HEK293 (cell line): ENCODE measurements around the gene ADAMTS4.

Experiments used
- CTCF ChIA-PET: fragments of 350-600 bp; formaldehyde crosslinking; extraction: SDS; loops from one replicate; lab custom pipeline; 2021; ENCODE audit warnings: antibody characterized with exemption; lab: Yijun Ruan, JAX
- POLR2A ChIA-PET: fragments of 300-600 bp; formaldehyde crosslinking; extraction: SDS; loops from one replicate; lab custom pipeline; 2020; ENCODE audit warnings: antibody characterized with exemption, inconsistent platforms; lab: Yijun Ruan, JAX
- H3K27ac ChIP-seq: fragments of 200-500 bp; sonication (Bioruptor generic); 2 replicates; pipeline ENCODE4 v1.5.1; 2014; ENCODE audit warnings: low read depth, low read length, control low read depth, inconsistent platforms; ENCODE audit errors: extremely low read depth
- H3K36me3 ChIP-seq, 2 experiments: fragments of 200-500 bp in 1 of 2; sonication (Bioruptor generic) in 1 of 2; 1 replicate in 1 of 2; 2 replicates in 1 of 2; pipeline ENCODE4 v1.5.1; 2014 to 2017; ENCODE audit warnings: inconsistent platforms in 2 of 2, low read length in 2 of 2; ENCODE audit not compliant: control insufficient read depth in 2 of 2, insufficient read depth in 1 of 2
- H3K4me1 ChIP-seq: fragments of 200-500 bp; sonication (Bioruptor generic); 2 replicates; pipeline ENCODE4 v1.5.1; 2014; ENCODE audit warnings: mild to moderate bottlenecking, low read length, inconsistent platforms; ENCODE audit not compliant: control insufficient read depth, insufficient read depth
- H3K4me3 ChIP-seq: 2 replicates; pipeline ENCODE4 v1.5.1; 2011; ENCODE audit warnings: low read depth, mild to moderate bottlenecking, control low read depth, low read length, moderate library complexity
- H3K9me3 ChIP-seq: fragments of 200-500 bp; sonication (Bioruptor generic); 2 replicates; pipeline ENCODE4 v1.5.1; 2014; ENCODE audit warnings: low read depth, low read length, inconsistent platforms; ENCODE audit not compliant: control insufficient read depth, insufficient read depth
- EGR2 ChIP-seq: fragments of 450-650 bp; formaldehyde crosslinking; IDR thresholded peaks from 2 replicates; pipeline ENCODE4 v1.5.1; 2016; ENCODE audit warnings: low read depth, missing biosample characterization, missing genetic modification characterization
- INSM2 ChIP-seq: fragments of 450-650 bp; formaldehyde crosslinking; IDR thresholded peaks from 2 replicates; pipeline ENCODE4 v1.5.1; 2016; ENCODE audit warnings: missing biosample characterization, missing genetic modification characterization
- PRDM10 ChIP-seq: fragments of 450-650 bp; formaldehyde crosslinking; IDR thresholded peaks from 2 replicates; pipeline ENCODE4 v1.5.1; 2016; ENCODE audit warnings: missing biosample characterization, missing genetic modification characterization
- ZBTB20 ChIP-seq: fragments of 450-650 bp; formaldehyde crosslinking; IDR thresholded peaks from 2 replicates; pipeline ENCODE4 v1.5.1; 2016; ENCODE audit warnings: missing biosample characterization, missing genetic modification characterization
- ZNF146 ChIP-seq: fragments of 450-650 bp; formaldehyde crosslinking; IDR thresholded peaks from 2 replicates; pipeline ENCODE4 v1.5.1; 2016; ENCODE audit warnings: missing biosample characterization, missing genetic modification characterization
- ZNF274 ChIP-seq, 2 experiments: fragments of 200-500 bp in 1 of 2; fragments of 450-650 bp in 1 of 2; sonication (Bioruptor generic) in 1 of 2; formaldehyde crosslinking in 1 of 2; IDR thresholded peaks; 2 replicates each; pipeline versions ENCODE4 v1.5.1 to v1.6.1; 2014 to 2016; ENCODE audit warnings: borderline replicate concordance in 1 of 2, inconsistent platforms in 1 of 2, low read length in 1 of 2, missing biosample characterization in 1 of 2, missing genetic modification characterization in 1 of 2
- ZNF280D ChIP-seq: fragments of 450-650 bp; formaldehyde crosslinking; IDR thresholded peaks from 2 replicates; pipeline ENCODE4 v1.5.1; 2016; ENCODE audit warnings: missing biosample characterization, missing genetic modification characterization
- ZNF394 ChIP-seq: fragments of 450-650 bp; formaldehyde crosslinking; IDR thresholded peaks from 2 replicates; pipeline ENCODE4 v1.5.1; 2016; ENCODE audit warnings: missing biosample characterization, missing genetic modification characterization, mild to moderate bottlenecking, moderate library complexity, borderline replicate concordance
- ZNF645 ChIP-seq: fragments of 450-650 bp; formaldehyde crosslinking; IDR thresholded peaks from 2 replicates; pipeline ENCODE4; 2016; ENCODE audit warnings: missing biosample characterization, missing genetic modification characterization
- TF ChIP-seq, protein P1 (sequence below): IDR thresholded peaks from 2 replicates; pipeline ENCODE4 v1.6.1; 2011; ENCODE audit warnings: mild to moderate bottlenecking, low read depth, low read length, borderline replicate concordance

ADAMTS4 gene

DNA sequence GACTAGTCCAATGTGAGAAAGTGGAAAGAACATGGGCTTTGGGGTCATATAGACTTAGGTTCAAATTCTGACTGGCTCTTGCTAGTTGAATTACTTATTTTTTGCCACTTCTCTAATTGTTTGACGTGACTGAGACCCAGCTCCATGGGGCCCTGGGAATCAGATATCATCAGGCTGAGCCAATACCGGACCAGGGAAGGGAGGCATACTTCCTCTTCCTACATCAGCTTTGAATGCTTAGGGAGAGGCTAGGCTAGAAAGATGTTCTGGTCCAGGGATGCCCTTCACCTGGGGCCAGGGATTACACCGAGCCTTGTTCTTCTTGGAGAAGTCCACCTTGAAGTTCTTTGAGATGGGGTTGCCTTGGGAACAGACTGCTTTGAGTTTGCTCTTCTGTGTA is 42.8 kb upstream of the ADAMTS4 start:
- Histone ChIP-seq H3K36me3 (no peaks in the 10 kb centered on the region), H3K4me1 (no peaks in the 10 kb centered on the region), H3K9me3 (no peaks in the 10 kb centered on the region)
- ChIA-PET POLR2A (no interaction called here), CTCF (interaction anchor here (0.6 to 7.1 kb wide), 3 partner anchors 8 to 26 kb away, joined by 3 to 57 read pairs (median 6); partner anchors contain the start of gene TOMM40L)
- no peak for TF ChIP-seq ZNF146
- TF ChIP-seq ZNF274 (IDR thresholded peaks at IDR 0.05; ENCODE audit: low read length), result no peak
- no peak for TF ChIP-seq ZNF274 (tag by site-specific recombination; IDR thresholded peaks at IDR 0.05; ENCODE audit: borderline replicate concordance)
- TF ChIP-seq INSM2 (tag by site-specific recombination), result no peak
- no peak for TF ChIP-seq ZNF394
- no peak for TF ChIP-seq ZNF280D (tag by site-specific recombination)
- TF ChIP-seq ZBTB20 (tag by site-specific recombination), result peak; percentile 27; the same call in 1 of the 2 replicates
- no peak for TF ChIP-seq PRDM10
- no peak for TF ChIP-seq ZNF645
- TF ChIP-seq, all 188 proteins: peak for 1
- Histone ChIP-seq H3K27ac (no peak overlapping the region), H3K4me3 (no peak overlapping the region)

GRCh38 chr1:161238039-161238473 is 39.2 kb upstream of the ADAMTS4 start, which contains the start of gene NR1I3:
NR1I3 (minus strand) TSS chr1:161238203; CDS start chr1:161236565, 1,638 bp downstream.
- no peaks in the 10 kb centered on the region for H3K4me1 ChIP-seq
- POLR2A ChIA-PET, result no interaction called here
- no peaks in the 10 kb centered on the region for H3K9me3 ChIP-seq
- no peak within 1 kb of the TSS for H3K4me3 ChIP-seq
- H3K27ac ChIP-seq, result no peak within 1 kb of the TSS
- no peaks in the 10 kb centered on the region for H3K36me3 ChIP-seq
- 0 out of 2 replicates have a peak, but pooled peaks have one; percentile 19 for TF ChIP-seq EGR2
- TF ChIP-seq, protein P1, sequence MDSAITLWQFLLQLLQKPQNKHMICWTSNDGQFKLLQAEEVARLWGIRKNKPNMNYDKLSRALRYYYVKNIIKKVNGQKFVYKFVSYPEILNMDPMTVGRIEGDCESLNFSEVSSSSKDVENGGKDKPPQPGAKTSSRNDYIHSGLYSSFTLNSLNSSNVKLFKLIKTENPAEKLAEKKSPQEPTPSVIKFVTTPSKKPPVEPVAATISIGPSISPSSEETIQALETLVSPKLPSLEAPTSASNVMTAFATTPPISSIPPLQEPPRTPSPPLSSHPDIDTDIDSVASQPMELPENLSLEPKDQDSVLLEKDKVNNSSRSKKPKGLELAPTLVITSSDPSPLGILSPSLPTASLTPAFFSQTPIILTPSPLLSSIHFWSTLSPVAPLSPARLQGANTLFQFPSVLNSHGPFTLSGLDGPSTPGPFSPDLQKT, result no peak
- CTCF ChIA-PET, result interaction anchor here (0.5 to 7.1 kb wide), 7 partner anchors 10 to 244 kb away, joined by 3 to 57 read pairs (median 3); partner anchors contain the start of gene TOMM40L
